HPDE6-E6E7 (cell line): Measurements from ENCODE around the gene PTPRE.

Experiments
- DNase-seq: peaks from one replicate; pipeline ENCODE4 v3.0.0; 2011; ENCODE audit warnings: missing footprints; ENCODE audit errors: extremely low spot score

Gene PTPRE

DNA sequence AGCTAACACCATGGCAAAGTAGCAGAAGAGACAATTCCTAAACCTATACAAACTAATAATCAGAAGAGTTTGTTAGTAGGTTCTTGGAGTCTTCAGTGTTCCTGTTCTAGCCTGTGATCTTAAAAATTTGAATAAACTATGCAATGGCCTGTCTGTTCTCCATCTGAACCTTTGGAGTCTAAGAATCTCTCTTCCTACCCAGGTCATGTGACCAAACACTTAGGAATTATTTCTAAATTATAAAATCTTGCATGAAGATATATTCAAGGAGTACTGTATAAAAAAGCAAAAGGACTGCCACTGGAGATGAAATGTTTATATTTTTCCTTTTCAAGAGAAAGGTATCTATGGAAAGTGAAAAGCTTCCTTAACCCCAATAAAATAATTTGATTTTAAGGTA lies 216.9 kb downstream of the PTPRE start:
- DNase-seq: no peak

GRCh38 chr10:128124813-128125403 lies 218.0 kb downstream of the PTPRE start:
- no peak for DNase-seq

DNA sequence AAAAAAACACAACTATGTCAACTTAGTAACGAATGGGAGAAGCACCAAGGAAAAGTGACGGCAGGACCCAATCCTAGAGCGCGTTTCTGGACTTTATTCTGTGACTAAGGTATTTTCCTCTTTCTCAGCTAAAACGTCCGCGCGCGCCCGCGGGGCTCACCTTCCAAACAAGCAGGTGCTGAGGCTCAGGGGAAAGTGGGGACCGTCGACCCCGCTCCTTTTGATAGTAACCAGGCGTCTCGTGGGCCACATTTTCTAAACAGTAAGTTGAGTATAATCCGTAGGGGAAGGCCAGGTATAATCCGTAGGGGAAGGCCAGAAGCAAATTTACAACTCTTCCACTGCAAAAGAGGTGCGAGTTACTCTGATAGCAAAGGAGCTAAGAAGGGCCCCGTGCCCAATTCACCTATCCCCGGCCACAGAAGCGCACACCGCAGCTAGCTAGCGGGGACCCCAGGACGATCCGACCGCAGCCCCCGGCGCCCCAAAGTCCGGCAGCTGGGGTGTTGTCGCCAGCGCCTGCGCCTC lies 218.6 kb downstream of the PTPRE start:
- peak; percentile 11 for DNase-seq

DNA sequence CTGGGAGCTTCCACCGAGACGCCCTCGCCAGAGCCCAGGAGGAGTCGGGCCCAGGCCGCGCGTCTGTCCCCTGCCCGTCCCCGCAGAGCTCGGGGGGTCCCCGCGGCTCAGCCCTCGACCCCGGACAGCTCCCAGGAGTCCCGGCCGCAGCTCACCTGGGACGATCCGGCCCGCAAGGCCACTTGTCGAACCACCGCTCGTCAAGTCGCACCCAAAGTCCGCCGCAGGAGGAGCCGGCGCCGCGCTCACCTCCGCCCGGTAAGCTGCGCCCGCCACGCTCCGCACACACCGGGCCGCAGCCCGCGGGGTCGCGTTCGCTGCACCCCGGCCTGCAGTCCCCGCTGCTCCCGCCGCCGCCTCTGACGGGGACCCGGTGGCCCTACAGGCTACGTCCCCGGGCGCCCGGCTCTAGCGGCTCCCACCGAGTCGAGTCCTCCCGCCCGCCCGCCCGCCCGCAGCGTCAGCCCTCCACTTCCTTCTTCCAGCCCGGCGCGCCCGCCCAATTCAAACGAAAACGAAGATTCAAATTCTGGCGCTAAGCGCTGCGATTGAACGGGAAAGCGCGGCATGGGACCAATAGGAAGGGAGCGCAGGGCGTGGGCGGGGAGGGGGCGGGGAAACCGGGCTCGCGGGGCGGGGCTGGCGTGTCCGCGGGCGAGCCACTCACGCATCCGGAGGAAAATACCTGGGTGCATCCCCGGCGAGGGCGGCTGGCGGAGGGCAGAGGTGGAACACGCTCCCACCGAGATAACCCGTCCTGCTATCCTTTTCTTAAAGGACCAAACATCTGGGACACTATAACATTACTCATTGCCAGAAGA lies 219.3 kb downstream of the PTPRE start, which contains the start of gene MKI67:
Gene MKI67, minus strand, starts transcription at position 480 of the 821 bp plus-strand sequence. CDS start 756 bp downstream, outside the sequence.
- DNase-seq: peak; percentile 84

- no peak for DNase-seq
Measured at GRCh38 chr10:128128582-128128981, 221.7 kb downstream of the PTPRE start.

DNA sequence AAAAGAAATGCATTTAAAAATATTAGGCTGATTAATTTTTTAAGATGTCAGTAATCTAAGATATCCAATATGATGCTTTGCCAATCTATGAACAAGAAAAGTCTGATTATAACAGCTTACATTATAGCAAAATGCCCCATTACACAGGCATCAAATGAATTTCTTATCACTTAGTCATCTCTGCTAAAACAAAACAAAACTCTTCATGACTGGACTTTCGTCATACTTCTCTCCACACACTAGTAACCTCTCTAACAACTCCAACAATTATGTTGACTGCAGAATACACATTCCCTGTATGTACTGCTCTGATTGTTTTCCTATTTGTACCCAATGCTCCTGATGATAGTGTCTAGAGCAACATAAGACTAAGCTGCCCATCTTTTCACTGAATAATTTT lies 223.1 kb downstream of the PTPRE start:
- DNase-seq: peak; percentile 37
